ENCODE measurements around the gene GYS1.

GYS1 gene

GRCh38 chr19:49017666-49018351, 24.7 kb upstream of the GYS1 start:
- peak; percentile 31 for DNase-seq

GRCh38 chr19:49017041-49017665, 24.0 kb upstream of the GYS1 start, which contains the start of gene LHB:
Gene LHB, minus strand, starts transcription at chr19:49017091. Its CDS starts 10 bp downstream, at chr19:49017081.
- DNase-seq, result no peak

- no peak for DNase-seq
Observed at GRCh38 chr19:49016067-49016839, 23.1 kb upstream of the GYS1 start.

DNA sequence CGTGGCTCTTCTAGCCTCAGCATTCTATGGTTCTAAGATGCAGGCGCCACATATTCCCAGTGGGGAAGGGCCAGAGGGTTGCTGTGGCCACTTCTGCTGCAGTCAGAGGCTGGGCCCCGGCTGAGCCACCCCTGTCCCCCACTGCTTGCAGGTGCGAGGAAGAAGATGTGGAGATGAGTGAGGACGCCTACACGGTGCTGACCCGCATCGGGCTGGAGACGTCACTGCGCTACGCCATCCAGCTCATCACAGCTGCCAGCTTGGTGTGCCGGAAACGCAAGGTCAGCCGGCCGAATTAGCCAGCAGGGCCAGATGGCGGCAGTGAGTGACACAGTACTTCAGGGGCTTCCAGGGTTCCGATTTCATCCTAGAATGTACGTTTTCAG, 21.8 kb upstream of the GYS1 start:
- DNase-seq, result no peak

DNA sequence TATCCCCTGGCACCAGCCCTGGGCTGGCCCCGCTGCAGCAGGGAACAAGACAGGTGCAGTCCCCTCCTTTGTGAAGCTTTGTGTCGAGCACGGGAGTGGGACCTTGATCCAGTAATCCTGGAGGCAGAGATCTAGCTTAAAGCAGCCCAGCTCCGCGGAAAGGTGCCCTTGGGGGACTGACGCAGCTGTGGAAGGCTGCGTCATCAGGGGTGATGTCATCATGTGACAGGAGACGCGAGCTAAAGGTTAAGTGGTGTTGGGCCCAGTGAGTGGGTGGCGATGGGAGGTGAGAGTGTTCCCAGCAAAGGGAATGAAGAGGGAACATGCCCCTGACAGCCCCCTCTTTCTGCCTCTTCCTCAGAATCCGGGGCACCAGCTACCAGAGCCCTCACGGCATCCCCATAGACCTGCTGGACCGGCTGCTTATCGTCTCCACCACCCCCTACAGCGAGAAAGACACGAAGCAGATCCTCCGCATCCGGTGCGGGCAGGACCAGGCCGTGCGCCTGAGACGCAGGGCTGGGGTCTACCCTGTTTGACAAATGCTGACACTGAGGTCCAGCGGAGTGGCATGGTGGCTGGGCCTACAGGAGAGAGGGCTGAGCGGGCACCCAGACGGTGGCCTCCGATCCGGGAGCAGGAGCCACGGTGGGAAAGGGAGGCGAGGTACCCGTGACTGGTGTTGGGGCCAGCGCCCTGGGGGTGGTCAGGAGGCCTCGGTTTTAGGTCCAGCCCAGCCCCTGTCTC, 21.2 kb upstream of the GYS1 start:
- DNase-seq, result no peak

DNA sequence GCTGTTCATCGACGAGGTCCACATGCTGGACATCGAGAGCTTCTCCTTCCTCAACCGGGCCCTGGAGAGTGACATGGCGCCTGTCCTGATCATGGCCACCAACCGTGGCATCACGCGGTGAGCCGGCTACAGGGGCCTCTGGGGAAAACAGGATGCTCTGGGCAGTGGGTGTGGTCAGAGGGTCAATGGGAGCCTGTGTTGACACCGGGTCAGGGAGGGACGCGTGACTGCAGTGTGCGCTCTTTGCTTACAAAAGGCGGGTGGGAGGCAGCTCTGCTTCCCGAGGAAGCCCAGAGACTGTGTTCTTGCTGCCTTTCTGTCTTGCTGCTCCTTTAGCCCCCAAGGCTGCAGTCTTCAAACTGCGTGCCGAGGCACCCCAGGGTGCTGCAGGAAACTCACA, 18.1 kb upstream of the GYS1 start:
- DNase-seq, result no peak

DNA sequence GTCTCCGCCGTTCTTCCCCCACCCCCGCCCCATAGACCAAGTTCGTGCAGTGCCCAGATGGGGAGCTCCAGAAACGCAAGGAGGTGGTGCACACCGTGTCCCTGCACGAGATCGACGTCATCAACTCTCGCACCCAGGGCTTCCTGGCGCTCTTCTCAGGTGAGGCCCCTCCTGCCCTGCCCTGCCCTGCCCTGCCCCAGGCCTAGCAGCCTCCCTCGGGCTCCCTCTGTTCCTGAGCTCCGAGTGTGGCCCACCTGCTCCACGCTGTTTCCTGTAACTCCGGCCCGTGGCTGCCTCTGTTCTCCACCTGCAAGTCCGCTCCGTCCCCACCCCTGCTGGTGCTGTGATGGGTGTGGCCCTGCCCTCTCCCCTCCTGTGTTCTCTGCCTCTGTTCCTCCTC, 17.3 kb upstream of the GYS1 start:
- DNase-seq, result no peak

DNA sequence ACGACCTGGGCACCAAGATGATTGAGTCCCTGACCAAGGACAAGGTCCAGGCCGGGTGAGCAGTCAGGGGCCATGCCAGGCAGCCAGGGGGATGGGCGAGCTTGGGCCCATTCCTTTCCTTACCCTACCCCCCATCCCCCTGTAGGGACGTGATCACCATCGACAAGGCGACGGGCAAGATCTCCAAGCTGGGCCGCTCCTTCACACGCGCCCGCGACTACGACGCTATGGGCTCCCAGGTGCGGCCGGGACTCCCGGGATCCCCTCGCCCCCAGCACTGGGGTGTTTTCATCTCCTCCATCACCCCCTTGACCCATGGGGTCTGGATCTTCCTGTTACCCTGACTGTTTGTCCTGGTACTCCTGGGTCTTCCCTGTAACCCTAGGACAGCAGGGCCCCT, 16.7 kb upstream of the GYS1 start:
- DNase-seq, result no peak

- no peak for DNase-seq
Observed at GRCh38 chr19:49006905-49007304, 13.8 kb upstream of the GYS1 start.

DNA sequence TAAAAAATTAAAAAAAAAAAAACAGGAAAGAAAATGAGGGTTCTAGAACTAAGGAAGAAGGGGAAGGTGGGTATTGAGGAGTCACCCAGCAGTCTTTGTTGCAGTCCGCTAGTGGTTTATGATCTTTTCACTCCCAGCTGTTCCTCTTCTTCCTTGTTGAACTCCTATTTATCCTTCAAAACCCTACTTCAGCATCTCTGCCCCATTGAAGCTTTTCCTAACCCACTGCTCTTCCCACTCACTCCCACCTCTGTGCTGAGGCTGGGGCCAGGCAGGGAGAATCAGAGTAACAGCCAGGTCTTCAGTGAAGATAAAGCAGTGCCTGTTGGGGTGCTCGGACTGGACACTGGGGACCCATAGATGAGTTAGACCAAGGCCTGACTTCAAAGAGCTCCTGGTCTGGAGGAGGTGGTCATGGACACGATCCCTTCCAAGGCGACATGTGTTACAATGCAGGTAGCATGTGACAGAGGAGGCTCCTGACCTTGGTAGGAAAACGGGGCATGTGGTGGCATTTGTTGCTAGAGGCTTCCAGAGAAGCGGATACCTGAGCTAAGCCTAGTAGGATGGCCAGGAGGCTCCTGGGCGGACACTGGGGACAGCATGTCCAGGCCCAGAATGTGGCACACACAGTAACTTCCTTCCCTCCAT, 12.0 kb upstream of the GYS1 start:
- DNase-seq, result no peak

DNA sequence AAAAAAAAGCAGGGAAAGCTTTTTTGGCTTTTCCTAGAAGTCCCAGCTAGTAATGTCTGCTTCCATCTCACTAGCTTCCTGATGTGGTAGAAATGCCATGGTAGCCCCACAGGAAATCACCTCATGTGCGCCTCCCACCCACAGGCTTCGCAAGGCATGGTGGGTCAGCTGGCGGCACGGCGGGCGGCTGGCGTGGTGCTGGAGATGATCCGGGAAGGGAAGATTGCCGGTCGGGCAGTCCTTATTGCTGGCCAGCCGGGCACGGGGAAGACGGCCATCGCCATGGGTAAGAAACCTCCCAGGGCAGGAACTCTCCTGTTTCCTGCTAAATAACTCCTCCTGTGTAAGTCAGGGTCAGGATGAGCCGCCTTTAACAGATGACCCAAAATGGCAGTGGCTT, 11.0 kb upstream of the GYS1 start:
- no peak for DNase-seq

DNA sequence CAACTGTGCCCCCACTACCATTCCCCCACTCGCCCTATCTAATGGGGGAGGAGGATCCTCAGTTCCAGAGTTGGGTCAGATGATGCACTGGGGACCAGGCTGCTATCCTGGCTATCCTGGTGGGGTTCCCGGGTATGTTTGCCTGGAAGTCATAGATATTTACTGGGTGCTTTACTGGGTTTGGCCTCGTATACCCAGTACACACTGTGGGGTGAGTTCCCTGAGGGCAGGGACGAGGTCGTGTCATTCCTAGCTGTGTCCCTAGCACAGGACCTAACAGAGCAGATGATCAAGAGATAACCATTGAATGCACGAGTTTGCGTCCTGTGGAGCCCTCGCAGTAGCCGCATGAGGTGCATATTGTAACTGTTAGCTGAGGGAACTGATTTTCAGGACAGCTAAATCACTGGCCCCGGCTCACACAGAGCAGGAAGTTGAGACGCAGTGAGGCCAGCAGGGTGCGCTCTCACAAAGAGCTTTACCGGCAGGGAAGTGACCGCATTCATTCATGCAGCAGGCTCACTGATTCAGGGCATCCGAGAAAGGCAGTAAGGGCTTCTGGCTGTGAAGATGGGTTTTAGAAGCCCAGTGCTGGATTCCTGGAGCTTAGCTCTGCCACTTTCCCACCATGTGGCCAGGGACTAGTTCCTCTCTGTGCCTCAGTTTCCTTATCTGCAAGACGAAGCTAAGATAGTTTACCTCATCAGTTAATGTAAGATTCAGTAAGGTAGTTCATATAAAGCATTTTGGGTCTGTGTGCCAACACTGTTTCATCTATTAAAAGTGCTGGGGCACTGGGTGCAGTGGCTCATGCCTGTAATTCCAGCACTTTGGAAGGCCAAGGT, 6.6 kb upstream of the GYS1 start:
- DNase-seq, result no peak

DNA sequence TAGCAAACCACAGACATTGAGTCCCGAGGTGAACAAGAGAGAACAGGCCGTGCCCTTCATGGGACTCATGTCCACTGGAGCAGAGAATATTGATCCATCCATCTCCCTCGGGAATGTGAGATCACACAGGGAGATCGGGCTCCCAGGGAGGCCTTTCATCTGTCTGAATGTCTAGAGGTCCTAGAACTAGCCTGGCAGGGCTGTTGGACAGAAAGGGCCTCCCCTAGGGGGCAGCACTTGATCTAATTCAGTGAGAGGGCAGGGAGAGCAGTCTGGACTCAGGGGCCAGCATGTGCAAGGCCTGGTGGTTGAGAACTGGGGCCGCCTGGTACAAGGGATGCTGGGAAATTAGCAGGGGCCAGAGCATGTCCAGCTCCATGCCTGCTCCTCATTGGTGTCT, 4.9 kb upstream of the GYS1 start:
- DNase-seq, result peak; percentile 25

DNA sequence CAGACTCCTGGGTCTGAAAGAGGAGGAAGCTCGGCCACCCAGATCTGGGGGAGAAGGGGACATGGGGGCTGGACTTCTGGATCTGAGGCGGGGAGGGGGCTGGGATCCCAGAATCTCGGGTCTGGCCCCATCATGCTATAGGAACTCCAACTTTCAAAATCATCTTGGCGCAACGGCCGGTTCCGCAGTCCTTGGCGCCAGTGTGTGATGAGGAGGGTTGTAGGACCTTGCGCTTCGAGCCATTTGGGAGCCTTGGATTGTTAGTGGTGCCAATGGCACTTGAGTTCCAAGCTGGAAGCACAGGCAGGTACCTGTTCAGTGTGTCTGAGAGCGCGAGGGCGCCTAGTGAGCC, 902 bp upstream of the GYS1 start:
- no peak for DNase-seq

- no peak for DNase-seq
Observed at GRCh38 chr19:48992581-48993174, 431 bp downstream of the GYS1 start.

DNA sequence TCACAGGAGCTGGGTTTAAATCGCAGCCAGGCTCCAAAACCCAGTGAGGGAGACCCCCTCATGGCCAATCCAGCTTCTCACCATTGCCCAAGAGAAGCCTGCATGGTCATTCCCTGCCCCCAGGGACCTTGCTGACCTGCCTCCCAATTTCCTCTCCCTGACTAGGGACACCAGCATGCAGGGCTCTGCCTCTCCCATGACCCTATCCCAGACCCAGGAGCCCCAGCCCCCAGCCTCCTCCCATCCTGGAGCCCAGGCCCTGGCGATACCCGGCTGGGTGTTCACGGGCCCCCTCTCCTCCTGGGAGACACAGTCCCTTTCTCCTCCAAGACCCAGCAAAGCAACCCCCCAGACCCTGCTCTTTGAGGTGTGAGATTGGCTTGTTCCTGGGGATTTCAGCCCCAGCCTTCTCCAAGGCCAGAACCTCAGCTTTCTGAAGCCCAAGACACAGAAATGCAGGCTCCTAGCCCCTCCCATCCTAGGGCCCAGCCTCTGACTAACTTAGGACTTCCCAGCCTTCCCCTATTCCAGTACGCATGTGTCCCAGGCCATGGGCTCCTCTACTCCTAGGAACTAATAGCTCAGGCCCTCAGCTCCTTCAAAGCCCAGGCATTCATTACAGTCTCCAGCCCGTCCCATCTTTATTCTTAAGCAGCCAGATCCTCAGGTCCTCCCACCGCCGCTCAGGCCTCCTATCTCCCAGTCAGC, 1.1 kb downstream of the GYS1 start:
- no peak for DNase-seq

DNA sequence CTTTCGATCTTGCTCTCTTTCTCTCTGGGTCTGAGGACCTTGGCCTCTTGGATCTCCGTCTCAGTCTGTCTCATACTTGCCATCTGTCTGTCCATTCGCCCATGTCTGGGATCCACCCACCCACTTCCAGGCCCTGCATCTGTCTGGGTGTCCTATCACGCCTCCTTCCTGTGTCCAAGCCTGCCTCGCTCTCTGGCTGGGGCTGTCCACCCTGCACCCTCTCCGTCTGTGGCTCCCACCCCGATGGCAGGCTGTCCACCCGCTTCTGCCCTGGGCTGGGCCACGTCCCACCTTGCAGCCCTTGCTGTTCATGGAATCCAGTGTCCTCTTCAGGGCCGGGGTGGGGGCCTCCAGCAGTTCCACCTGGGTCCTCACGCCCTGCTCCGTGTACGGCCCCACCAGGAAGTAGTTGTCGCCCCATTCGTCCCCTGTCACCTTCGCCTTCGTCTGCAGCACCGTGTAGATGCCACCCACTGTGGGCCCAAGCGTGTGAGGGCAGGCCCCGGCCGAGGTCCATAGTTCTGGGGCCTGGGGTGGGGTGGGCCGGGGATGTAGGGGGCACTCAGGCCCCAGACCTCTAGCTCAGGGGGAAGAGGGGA, 2.0 kb downstream of the GYS1 start:
- no peak for DNase-seq

GRCh38 chr19:48990400-48990799, 2.7 kb downstream of the GYS1 start:
- no peak for DNase-seq

DNA sequence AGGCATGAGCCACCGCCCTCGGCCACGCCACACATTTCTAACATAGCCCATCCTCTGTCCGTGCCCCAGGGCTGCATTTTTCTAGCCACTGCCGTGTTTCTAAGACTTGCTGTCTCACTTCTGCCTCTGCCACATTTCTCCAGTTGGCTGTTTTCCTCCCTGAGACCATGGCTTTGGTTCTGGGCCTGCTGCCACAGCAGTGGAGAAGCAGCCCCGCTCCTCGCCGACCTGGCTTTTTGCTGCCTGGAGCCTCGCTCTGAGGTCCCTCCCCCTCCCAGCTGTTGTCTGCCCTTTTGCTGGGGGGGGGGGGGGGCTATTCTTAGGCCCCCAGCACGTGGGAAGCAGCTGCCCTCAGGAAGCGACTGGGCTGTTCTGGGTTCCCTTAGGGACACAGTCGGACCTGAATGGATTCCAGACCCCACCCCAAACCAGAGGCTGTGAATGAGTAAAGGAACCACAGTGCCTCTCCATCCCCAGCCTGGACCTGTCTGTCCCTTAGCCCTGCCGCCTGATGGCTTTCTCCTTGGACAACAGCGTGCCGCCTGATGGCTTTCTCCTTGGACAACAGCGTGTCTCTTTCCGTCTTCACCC, 3.3 kb downstream of the GYS1 start:
- no peak for DNase-seq

GRCh38 chr19:48988860-48989259, 4.2 kb downstream of the GYS1 start:
- no peak for DNase-seq
